Measurements from ENCODE around the gene INKA2. TPM values are rescaled to one million over a fixed set of nuclear protein-coding genes. Genes with fewer than 3 reads are reported as not detected.

INKA2 gene
- total RNA-seq, 1 donor, result 4.3 TPM

DNA sequence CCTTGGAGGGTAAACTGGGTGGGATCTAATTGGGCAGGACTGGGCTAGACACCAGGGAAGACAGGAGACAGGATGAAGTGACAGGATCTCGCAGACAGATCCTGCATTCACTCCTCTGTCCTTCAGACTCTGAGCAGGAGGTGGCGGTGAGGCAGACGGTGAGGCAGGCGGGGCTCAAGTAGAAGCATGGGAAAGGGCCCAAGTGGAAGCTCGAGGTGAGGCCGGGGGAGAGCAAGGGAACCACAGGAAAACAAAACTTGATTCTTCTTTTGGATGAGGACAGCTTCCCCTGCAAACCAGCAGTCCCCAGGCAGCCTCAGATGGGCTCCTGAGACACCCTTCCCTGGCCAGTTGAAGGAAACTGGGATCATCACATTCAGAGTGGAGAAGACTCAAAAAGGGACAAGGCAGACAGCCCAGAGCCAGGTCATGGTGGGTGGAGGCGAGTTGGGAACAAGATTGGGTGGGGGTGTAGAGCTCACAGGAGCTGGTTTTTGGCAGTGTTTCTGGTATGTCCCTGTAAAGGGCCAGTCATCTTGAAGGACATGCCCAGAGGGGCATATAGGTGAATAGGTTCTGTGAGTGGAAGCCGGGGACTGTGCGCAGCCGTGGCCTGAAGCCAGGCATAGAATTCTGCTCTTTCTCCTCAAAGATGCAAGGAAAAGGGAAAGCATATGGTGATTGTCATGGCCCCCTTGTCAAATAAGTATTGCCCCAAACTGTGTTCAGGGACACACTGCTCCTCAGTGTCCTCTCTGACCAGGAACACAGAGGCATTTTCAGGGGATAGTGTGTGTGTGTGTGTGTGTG, 18.0 kb downstream of the INKA2 start:
- TF ChIP-seq, protein P1, sequence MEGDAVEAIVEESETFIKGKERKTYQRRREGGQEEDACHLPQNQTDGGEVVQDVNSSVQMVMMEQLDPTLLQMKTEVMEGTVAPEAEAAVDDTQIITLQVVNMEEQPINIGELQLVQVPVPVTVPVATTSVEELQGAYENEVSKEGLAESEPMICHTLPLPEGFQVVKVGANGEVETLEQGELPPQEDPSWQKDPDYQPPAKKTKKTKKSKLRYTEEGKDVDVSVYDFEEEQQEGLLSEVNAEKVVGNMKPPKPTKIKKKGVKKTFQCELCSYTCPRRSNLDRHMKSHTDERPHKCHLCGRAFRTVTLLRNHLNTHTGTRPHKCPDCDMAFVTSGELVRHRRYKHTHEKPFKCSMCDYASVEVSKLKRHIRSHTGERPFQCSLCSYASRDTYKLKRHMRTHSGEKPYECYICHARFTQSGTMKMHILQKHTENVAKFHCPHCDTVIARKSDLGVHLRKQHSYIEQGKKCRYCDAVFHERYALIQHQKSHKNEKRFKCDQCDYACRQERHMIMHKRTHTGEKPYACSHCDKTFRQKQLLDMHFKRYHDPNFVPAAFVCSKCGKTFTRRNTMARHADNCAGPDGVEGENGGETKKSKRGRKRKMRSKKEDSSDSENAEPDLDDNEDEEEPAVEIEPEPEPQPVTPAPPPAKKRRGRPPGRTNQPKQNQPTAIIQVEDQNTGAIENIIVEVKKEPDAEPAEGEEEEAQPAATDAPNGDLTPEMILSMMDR (IDR thresholded peaks at IDR 0.05; ENCODE audit: insufficient read depth, low read depth, low read length), result no peak
- no peak overlapping the region for H3K4me3 ChIP-seq (ENCODE audit: low read depth, low read length)
- DNase-seq (ENCODE audit: low read depth), result no peak

DNA sequence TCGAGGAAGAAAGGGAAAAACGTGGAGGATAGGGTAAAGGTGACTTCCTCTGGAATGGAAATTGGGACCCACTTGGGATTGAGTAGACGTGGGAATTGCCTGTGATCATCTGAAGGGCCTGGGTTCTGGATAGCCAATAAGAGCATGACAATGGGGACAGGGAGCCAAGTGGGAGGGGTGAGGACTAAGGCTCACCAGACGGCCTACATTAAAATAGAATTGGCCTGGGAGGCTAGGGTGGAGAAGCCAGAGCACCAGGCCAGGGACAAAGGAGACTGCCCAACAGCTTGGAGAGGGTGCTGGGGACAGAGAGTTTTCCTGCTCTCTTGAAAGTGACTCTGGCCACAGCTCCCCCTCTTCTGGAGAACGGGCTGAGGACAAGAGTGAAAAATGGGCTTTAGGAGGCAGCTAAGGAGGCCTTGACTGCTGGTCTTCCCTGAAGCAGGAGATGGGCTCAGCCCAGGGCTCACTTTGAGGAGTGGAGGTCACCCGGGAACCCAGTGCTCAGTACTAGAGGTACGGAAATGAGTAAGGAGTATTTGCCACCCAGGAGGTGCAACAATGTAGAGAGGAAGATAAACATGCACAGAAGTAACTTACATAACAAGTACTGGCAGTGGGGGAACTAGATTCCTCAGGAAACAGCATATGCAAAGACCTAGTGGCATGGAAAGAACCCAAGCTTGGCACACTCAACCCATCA, 18.8 kb downstream of the INKA2 start:
- TF ChIP-seq, protein P1 (IDR thresholded peaks at IDR 0.05; ENCODE audit: insufficient read depth, low read depth, low read length), result no peak
- no peak overlapping the region for H3K4me3 ChIP-seq (ENCODE audit: low read depth, low read length)
- no peak for DNase-seq (ENCODE audit: low read depth)

DNA sequence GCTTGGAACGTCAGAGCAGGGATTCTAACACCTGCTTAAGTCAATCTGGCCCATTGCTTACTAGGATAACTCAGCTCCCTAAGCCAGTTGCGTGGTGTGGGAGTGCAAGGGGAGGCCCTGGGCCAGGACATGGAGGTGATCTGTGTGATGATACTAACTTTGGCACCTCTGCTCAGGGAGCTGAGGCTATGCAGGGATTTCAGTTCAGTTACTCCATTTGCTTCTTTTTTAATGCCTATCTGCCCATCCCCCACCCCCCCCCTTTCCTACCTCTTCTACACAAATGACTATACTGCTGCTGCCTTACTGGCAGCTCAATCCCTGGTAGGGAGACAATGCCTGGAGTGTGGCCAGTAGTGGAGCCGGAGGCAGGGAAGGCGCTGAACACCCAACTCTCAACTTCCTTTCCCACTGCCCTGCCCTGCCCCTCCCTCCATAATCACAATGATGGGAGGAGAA, 19.5 kb downstream of the INKA2 start:
- H3K4me3 ChIP-seq (ENCODE audit: low read depth, low read length), result no peak overlapping the region
- TF ChIP-seq, protein P1 (IDR thresholded peaks at IDR 0.05; ENCODE audit: insufficient read depth, low read depth, low read length), result no peak
- no peak for DNase-seq (ENCODE audit: low read depth)

DNA sequence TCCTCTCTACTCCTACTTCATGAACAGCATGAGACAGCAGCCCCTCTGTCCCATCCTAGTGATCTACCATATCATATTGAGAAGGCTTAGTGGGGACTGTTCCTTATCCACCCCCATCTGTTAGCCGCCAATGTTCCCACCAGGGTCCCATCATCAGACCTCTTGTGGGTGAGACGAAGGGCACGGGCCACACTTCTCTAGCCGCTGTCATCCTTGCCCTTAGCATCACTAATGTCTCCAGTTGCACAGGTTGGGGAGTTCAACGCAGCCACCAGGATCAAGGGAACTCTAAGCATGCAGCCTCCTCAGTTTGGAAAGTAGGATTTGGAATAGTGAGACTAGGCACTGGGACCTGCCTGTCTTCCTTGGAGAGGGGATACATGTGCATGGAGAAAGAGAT, 20.1 kb downstream of the INKA2 start:
- TF ChIP-seq, protein P1 (IDR thresholded peaks at IDR 0.05; ENCODE audit: insufficient read depth, low read depth, low read length), result no peak
- no peak overlapping the region for H3K4me3 ChIP-seq (ENCODE audit: low read depth, low read length)
- no peak for DNase-seq (ENCODE audit: low read depth)

DNA sequence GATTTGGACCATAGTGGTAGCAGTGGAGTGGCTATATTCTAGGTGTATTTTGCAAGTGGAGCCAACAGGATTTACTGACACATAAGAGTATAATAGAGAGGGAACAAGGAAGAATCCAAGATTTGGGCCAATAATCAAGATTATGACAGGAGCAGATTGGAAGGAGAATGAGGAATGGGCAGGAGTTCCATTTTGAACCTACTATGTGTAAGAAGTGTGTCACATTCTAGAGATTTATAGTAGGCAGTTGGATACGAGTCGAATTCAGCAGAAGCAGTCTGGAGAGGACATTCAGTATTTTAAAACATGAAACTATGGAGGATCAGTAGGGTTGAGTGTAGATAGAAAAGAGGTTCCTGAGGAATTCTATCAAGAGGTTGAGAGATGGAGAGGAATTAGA, 21.7 kb downstream of the INKA2 start:
- H3K4me3 ChIP-seq (ENCODE audit: low read depth, low read length), result no peak overlapping the region
- no peak for DNase-seq (ENCODE audit: low read depth)
- TF ChIP-seq, protein P1 (IDR thresholded peaks at IDR 0.05; ENCODE audit: insufficient read depth, low read depth, low read length), result no peak

DNA sequence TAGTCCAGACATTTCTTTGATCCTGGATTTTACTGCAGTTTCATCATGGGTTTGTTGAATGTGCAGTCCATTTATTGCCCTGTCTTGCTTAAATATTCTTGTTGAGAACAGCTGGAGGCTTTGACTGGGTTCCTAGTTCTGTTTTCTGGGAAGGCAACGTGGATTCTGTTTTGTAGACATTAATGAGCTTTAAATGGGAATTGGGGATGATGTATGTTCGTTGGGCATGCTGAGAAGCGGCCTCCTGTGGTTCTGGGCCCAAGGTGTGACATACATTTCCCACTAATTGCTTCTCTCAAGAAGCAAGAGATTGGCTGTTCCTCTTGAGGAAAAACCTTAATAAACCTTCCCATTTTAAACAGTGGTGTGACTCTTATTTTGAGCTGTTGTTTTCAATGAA, 22.9 kb downstream of the INKA2 start:
- no peak overlapping the region for H3K4me3 ChIP-seq (ENCODE audit: low read depth, low read length)
- DNase-seq (ENCODE audit: low read depth), result no peak
- TF ChIP-seq, protein P1 (IDR thresholded peaks at IDR 0.05; ENCODE audit: insufficient read depth, low read depth, low read length), result no peak
